Measurements from ENCODE around the gene PPIC.

Gene PPIC

DNA sequence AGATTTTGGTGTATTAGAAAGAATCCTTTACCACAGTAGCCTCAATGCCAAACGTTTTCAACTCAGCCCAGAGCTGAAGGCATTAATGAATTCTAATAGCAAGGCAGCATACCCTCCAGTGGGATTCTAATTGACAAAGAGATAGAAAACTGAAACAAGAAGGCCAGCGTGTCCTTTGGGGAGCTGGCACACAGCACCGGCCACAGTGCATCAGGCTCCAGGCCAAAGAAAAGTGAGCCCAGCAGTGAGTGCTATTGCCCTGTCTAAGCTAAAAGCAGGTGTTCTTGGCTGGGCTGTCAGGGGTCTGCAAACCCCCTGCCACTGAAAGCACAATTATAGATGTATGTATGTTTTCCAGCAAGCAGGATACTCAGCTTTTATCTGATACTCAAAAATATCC is 40.4 kb downstream of the PPIC start:
- TF ChIP-seq, protein P1, sequence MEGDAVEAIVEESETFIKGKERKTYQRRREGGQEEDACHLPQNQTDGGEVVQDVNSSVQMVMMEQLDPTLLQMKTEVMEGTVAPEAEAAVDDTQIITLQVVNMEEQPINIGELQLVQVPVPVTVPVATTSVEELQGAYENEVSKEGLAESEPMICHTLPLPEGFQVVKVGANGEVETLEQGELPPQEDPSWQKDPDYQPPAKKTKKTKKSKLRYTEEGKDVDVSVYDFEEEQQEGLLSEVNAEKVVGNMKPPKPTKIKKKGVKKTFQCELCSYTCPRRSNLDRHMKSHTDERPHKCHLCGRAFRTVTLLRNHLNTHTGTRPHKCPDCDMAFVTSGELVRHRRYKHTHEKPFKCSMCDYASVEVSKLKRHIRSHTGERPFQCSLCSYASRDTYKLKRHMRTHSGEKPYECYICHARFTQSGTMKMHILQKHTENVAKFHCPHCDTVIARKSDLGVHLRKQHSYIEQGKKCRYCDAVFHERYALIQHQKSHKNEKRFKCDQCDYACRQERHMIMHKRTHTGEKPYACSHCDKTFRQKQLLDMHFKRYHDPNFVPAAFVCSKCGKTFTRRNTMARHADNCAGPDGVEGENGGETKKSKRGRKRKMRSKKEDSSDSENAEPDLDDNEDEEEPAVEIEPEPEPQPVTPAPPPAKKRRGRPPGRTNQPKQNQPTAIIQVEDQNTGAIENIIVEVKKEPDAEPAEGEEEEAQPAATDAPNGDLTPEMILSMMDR (conservative IDR thresholded peaks at IDR 0.05; ENCODE audit: low read depth, low read length), result no peak
- no peak overlapping the region for H3K4me3 ChIP-seq (ENCODE audit: low read length)

DNA sequence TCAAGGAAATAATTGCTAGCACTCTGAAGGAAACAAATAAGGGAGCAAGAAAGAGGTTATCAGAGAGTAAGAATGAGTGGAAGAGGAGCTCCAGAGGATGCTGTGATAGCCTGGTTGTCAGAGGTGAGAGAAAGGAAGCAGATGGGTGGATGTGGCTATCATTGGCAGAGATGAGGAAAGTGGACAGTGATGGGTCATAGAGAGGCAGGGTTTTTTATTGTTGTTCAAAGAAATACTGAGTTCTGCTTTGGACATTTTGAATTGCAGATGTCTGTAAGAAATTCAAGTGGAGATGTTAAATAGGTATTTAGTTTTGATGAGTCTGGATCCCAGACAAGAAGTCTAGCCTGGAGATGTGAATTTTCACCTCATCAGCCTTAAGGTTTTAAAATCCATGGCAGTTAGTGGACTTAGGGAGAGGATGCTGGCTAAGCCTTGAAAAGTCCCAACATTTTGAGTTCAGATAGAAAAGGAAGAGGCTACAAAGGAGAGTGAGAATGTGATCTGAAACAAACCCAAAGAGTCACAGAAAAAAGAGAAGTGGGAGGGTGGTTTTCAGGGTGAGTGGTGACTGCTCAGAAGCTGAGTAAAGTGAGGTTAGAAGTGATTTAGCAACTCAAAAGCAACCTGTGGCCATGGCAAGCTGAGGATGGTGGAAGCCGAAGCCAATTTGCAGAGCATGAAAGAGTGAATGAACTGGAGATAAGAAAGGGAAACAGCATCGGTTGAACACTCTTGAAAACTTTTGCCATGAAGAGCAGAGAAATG is 50.4 kb downstream of the PPIC start:
- no peak for DNase-seq (ENCODE audit: low read depth)
- H3K4me3 ChIP-seq (ENCODE audit: low read length), result no peak overlapping the region
- TF ChIP-seq, protein P1 (conservative IDR thresholded peaks at IDR 0.05; ENCODE audit: low read depth, low read length), result no peak

More for the DNA sequence above, 40.4 kb downstream of the PPIC start:
- DNase-seq (ENCODE audit: low read depth), result no peak

GRCh38 chr5:122985006-122985700 is 51.4 kb downstream of the PPIC start:
- H3K4me3 ChIP-seq (ENCODE audit: low read length), result no peak overlapping the region
- TF ChIP-seq, protein P1 (conservative IDR thresholded peaks at IDR 0.05; ENCODE audit: low read depth, low read length), result no peak
- no peak for DNase-seq (ENCODE audit: low read depth)

DNA sequence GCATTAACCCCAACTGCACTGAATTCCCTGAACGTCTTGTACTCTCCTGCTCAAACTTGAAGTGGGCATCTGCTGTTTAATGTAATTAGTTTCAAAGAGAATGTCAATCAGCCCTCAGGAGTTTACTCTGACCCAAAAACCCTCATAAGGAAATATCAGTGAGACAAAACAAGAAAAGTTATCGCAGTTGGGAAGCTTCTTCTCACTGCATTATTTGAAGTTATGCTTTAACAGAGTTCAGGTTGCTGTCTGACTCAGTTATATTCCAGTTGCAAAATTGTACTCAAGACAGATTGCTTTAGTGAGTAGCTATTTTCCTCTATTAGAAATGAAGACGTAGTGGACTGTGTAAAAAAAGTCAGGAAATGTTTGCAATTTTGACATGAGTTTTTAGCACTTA is 52.1 kb downstream of the PPIC start:
- DNase-seq (ENCODE audit: low read depth), result no peak
- no peak overlapping the region for H3K4me3 ChIP-seq (ENCODE audit: low read length)
- TF ChIP-seq, protein P1 (conservative IDR thresholded peaks at IDR 0.05; ENCODE audit: low read depth, low read length), result no peak

DNA sequence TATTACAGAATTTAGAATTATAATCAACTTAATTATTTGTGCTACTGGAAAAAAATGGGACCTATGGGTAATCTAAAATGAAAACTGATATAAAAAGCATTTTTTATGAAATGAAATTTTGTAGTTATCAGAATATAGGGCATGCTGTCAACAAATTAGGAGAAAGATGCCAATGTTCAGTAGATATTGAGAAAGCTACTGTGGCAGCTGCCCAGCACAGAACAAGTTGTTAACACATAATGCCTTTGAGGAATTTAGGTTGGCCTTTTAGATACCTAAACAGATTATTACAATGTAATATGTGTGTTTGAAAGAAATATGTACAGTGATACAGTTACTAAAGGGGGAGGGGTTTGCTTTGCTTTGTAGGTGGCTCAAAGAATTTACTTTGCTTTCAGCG is 54.1 kb downstream of the PPIC start:
- H3K4me3 ChIP-seq (ENCODE audit: low read length), result no peak overlapping the region
- TF ChIP-seq, protein P1 (conservative IDR thresholded peaks at IDR 0.05; ENCODE audit: low read depth, low read length), result no peak
- no peak for DNase-seq (ENCODE audit: low read depth)

DNA sequence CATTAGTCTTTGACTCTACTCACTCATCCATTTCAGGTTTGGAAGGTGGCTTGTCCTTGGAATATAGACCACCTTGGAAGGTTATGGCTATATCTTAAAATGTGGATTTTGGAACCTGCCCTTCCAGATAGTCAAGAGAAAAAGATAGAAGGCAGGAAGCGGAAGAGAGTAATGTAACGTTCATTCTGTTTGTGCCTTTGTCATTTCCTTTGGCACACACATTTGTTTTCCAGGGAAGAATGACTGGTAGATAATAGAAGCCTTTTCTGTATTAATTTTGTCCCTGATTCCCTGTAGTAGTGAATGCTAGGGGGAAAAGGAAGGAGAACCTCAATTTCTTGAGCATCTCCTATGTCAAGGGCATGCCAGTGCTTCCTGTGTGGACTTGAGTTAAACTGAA is 54.7 kb downstream of the PPIC start:
- no peak for DNase-seq (ENCODE audit: low read depth)
- TF ChIP-seq, protein P1 (conservative IDR thresholded peaks at IDR 0.05; ENCODE audit: low read depth, low read length), result no peak
- no peak overlapping the region for H3K4me3 ChIP-seq (ENCODE audit: low read length)
